Activated effector memory CD4-positive, alpha-beta T cell treated with anti-CD3 and anti-CD28 coated beads, Interleukin-2, amount 50 U/mL, for 16 hours (primary cell): ENCODE data around the gene WDR37.
"Not testable (repeated sequence)": the region's sequence is repeated elsewhere in the genome, so short reads cannot be mapped to it uniquely, and the experiment has no call there.

Experiments used
- DNase-seq: peaks from one replicate; pipeline ENCODE4 v3.0.0-alpha.2; 2020

The WDR37 gene

GRCh38 chr10:1056326-1057105, at the start of gene WDR37:
WDR37 (plus strand) TSS chr10:1056385; CDS start chr10:1072156, 15,771 bp downstream.
- peak; percentile 96 for DNase-seq

GRCh38 chr10:1006573-1006972, 49.6 kb upstream of the WDR37 start:
- peak; percentile 24 for DNase-seq

- DNase-seq: no peak
Observed at GRCh38 chr10:1007583-1007982, 48.6 kb upstream of the WDR37 start.

GRCh38 chr10:1009071-1009494, 47.1 kb upstream of the WDR37 start:
- DNase-seq: no peak

GRCh38 chr10:1009947-1010346, 46.2 kb upstream of the WDR37 start:
- DNase-seq: not testable (repeated sequence)

GRCh38 chr10:1010703-1011102, 45.5 kb upstream of the WDR37 start:
- no peak for DNase-seq

GRCh38 chr10:1011696-1012095, 44.5 kb upstream of the WDR37 start:
- DNase-seq: no peak

GRCh38 chr10:1015688-1016087, 40.5 kb upstream of the WDR37 start:
- DNase-seq: no peak

- no peak for DNase-seq
Observed at GRCh38 chr10:1019362-1019761, 36.8 kb upstream of the WDR37 start.

GRCh38 chr10:1020460-1020859, 35.7 kb upstream of the WDR37 start:
- no peak for DNase-seq

GRCh38 chr10:1020958-1021357, 35.2 kb upstream of the WDR37 start:
- DNase-seq: no peak

GRCh38 chr10:1022413-1022812, 33.8 kb upstream of the WDR37 start:
- no peak for DNase-seq

GRCh38 chr10:1024103-1024502, 32.1 kb upstream of the WDR37 start:
- no peak for DNase-seq

- DNase-seq: no peak
Observed at GRCh38 chr10:1025683-1026082, 30.5 kb upstream of the WDR37 start, which contains the start of gene IDI2. IDI2 (minus strand) TSS chr10:1025859; CDS start chr10:1024723, 1,136 bp downstream.

GRCh38 chr10:1026578-1026977, 29.6 kb upstream of the WDR37 start:
- DNase-seq: no peak

GRCh38 chr10:1029838-1030237, 26.3 kb upstream of the WDR37 start:
- DNase-seq: no peak

- no peak for DNase-seq
Observed at GRCh38 chr10:1033601-1034000, 22.6 kb upstream of the WDR37 start.

- DNase-seq: no peak
Observed at GRCh38 chr10:1034758-1035157, 21.4 kb upstream of the WDR37 start.

GRCh38 chr10:1035201-1035600, 21.0 kb upstream of the WDR37 start:
- no peak for DNase-seq

- peak; percentile 79 for DNase-seq
Observed at GRCh38 chr10:1036341-1036791, 19.8 kb upstream of the WDR37 start.

- no peak for DNase-seq
Observed at GRCh38 chr10:1037098-1037497, 19.1 kb upstream of the WDR37 start.

GRCh38 chr10:1038769-1039168, 17.4 kb upstream of the WDR37 start:
- DNase-seq: not testable (repeated sequence)

- DNase-seq: no peak
Observed at GRCh38 chr10:1040133-1040532, 16.1 kb upstream of the WDR37 start.

- no peak for DNase-seq
Observed at GRCh38 chr10:1041514-1041913, 14.7 kb upstream of the WDR37 start.

GRCh38 chr10:1043532-1043995, 12.6 kb upstream of the WDR37 start:
- DNase-seq: peak; percentile 77
